Activated CD8-positive, alpha-beta T cell treated with anti-CD3 and anti-CD28 coated beads, Interleukin-2, amount 10 ng/mL, durations not matched to agents 7 days and 5 days (primary cell): Measurements from ENCODE around the gene PLPP4. TPM values are rescaled to one million over a fixed set of nuclear protein-coding genes. Genes with fewer than 3 reads are reported as not detected.

Experiments used
- ATAC-seq: fragments of 150-1000 bp; cut with Tn5 transposase; one replicate; pipeline ENCODE4 v1.10.0; 2021; ENCODE audit warnings: moderate library complexity
- CTCF ChIA-PET: fragments of 350-600 bp; sonication (Branson Sonifier 250); formaldehyde crosslinking; loops from one replicate; lab custom pipeline; 2021; ENCODE audit warnings: antibody characterized with exemption; lab: Charles Lee
- POLR2A ChIA-PET: fragments of 350-600 bp; sonication (Branson Sonifier 250); formaldehyde crosslinking; loops from one replicate; lab custom pipeline; 2021; ENCODE audit warnings: antibody characterized with exemption; lab: Charles Lee
- DNase-seq: peaks from one replicate; pipeline ENCODE4 v3.0.0-alpha.2; 2020
- H3K27ac Mint-ChIP-seq: one replicate; pipeline ENCODE4 v1.8.0; 2021; ENCODE audit warnings: mild to moderate bottlenecking, mixed read lengths
- H3K27me3 Mint-ChIP-seq: one replicate; pipeline ENCODE4 v1.8.0; 2021; ENCODE audit warnings: low read depth, mixed read lengths
- H3K36me3 Mint-ChIP-seq: one replicate; pipeline ENCODE4 v1.8.0; 2021; ENCODE audit warnings: low read depth, mixed read lengths
- H3K4me1 Mint-ChIP-seq: one replicate; pipeline ENCODE4 v1.8.0; 2021; ENCODE audit warnings: low read depth, mixed read lengths
- H3K4me3 Mint-ChIP-seq: one replicate; pipeline ENCODE4 v1.8.0; 2021; ENCODE audit warnings: mild to moderate bottlenecking, mixed read lengths
- H3K9me3 Mint-ChIP-seq: one replicate; pipeline ENCODE4 v1.8.0; 2022; ENCODE audit warnings: mixed read lengths; ENCODE audit not compliant: insufficient read depth
- total RNA-seq, 2 experiments: library from RNA; stranded (reverse); gene quantifications; one replicate each; pipeline ENCODE4 v1.2.3, GENCODE V29; 2021

PLPP4 gene
- total RNA-seq, 2 experiments from 2014 or later: not detected

GRCh38 chr10:120458432-120458831, 1.4 kb downstream of the PLPP4 start:
- ChIA-PET POLR2A (no interaction called here), CTCF (interaction anchor here (1.0 kb wide), 1 partner anchor 60 kb away, joined by 3 read pairs; no protein-coding TSS in a partner anchor)
- no peak for DNase-seq
- no peak for ATAC-seq
- Mint-ChIP-seq H3K4me1 (peaks cover 3% of the 10 kb centered on the region), H3K9me3 (no peaks in the 10 kb centered on the region), H3K36me3 (no peaks in the 10 kb centered on the region), H3K4me3 (no peak overlapping the region), H3K27ac (no peak overlapping the region), H3K27me3 (peaks cover 35% of the 10 kb centered on the region)

- Mint-ChIP-seq H3K27ac (no peak overlapping the region), H3K27me3 (peaks cover 33% of the 10 kb centered on the region), H3K36me3 (no peaks in the 10 kb centered on the region), H3K4me3 (no peak overlapping the region), H3K9me3 (no peaks in the 10 kb centered on the region), H3K4me1 (peaks cover 3% of the 10 kb centered on the region)
- POLR2A ChIA-PET: no interaction called here
- no peak for ATAC-seq
- DNase-seq: no peak
- CTCF ChIA-PET: interaction anchor here (0.6 kb wide), 1 partner anchor 152 kb away, joined by 3 read pairs; no protein-coding TSS in a partner anchor
Observed at GRCh38 chr10:120459185-120459584, 2.2 kb downstream of the PLPP4 start.

DNA sequence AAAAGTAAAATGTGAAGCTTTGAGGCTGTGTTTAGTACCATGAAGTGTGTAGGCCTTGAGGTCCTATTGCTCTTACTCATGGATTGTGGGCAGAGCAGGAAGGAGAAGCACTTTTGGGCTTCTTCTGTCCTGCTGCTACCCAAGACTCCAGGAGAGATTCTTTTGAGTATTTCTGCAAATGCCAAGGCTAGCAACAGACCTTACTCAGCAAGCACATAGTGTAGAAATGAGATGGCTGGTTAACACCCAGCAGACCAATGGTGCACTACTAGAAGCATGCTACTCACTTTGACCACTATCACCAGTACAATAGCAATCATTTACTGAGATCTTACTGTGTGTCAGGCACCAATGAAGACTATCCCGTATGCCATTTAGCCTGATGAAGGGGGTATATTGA, 3.2 kb downstream of the PLPP4 start:
- ATAC-seq (no peak), DNase-seq (no peak)
- H3K9me3 Mint-ChIP-seq: no peaks in the 10 kb centered on the region
- POLR2A ChIA-PET: no interaction called here
- H3K27me3 Mint-ChIP-seq: peaks cover 28% of the 10 kb centered on the region
- CTCF ChIA-PET: no interaction called here
- peaks cover 3% of the 10 kb centered on the region for H3K4me1 Mint-ChIP-seq
- no peaks in the 10 kb centered on the region for H3K36me3 Mint-ChIP-seq
- no peak overlapping the region for H3K4me3 Mint-ChIP-seq
- H3K27ac Mint-ChIP-seq: no peak overlapping the region

GRCh38 chr10:120460776-120461175, 3.7 kb downstream of the PLPP4 start:
- CTCF ChIA-PET: no interaction called here
- Mint-ChIP-seq H3K27ac (no peak overlapping the region), H3K9me3 (no peaks in the 10 kb centered on the region)

GRCh38 chr10:120462018-120462682, 5.1 kb downstream of the PLPP4 start:
- Mint-ChIP-seq H3K27ac (no peak overlapping the region), H3K9me3 (no peaks in the 10 kb centered on the region), H3K4me3 (no peak overlapping the region), H3K36me3 (no peaks in the 10 kb centered on the region), H3K4me1 (no peaks in the 10 kb centered on the region), H3K27me3 (peaks cover 16% of the 10 kb centered on the region)
- DNase-seq (no peak), ATAC-seq (no peak)
- POLR2A ChIA-PET: no interaction called here
- CTCF ChIA-PET: no interaction called here

More at GRCh38 chr10:120460776-120461175, 3.7 kb downstream of the PLPP4 start:
- peaks cover 3% of the 10 kb centered on the region for H3K4me1 Mint-ChIP-seq
- DNase-seq (no peak), ATAC-seq (no peak)
- H3K4me3 Mint-ChIP-seq: no peak overlapping the region
- POLR2A ChIA-PET: no interaction called here
- H3K36me3 Mint-ChIP-seq: no peaks in the 10 kb centered on the region
- peaks cover 25% of the 10 kb centered on the region for H3K27me3 Mint-ChIP-seq

- no peak overlapping the region for H3K27ac Mint-ChIP-seq
- no peak overlapping the region for H3K4me3 Mint-ChIP-seq
- ChIA-PET CTCF (no interaction called here), POLR2A (no interaction called here)
- no peaks in the 10 kb centered on the region for H3K9me3 Mint-ChIP-seq
- H3K4me1 Mint-ChIP-seq: no peaks in the 10 kb centered on the region
- DNase-seq (no peak), ATAC-seq (no peak)
- no peaks in the 10 kb centered on the region for H3K27me3 Mint-ChIP-seq
- H3K36me3 Mint-ChIP-seq: no peaks in the 10 kb centered on the region
Observed at GRCh38 chr10:120465138-120465537, 8.1 kb downstream of the PLPP4 start.

- H3K9me3 Mint-ChIP-seq: no peaks in the 10 kb centered on the region
Observed at GRCh38 chr10:120466006-120466405, 9.0 kb downstream of the PLPP4 start.

DNA sequence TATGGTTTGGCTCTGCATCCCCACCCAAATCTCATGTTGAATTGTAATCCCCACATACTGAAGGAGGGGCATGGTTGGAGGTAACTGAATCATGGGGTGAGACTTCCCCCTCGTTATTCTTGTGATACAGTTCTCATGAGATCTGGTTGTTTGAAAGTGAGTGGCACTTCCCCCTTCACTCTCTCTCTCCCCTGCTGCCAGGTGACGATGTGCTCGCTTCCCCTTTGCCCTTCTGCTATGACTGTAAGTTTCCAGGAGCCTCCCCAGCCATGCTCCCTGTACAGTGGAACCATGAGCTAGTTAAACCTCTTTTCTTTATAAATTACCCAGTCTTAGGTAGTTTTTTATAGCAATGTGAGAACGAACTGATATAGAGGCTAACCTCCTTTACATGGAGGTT, 16.6 kb downstream of the PLPP4 start:
- ChIA-PET POLR2A (no interaction called here), CTCF (no interaction called here)
- ATAC-seq (no peak), DNase-seq (no peak)
- Mint-ChIP-seq H3K9me3 (no peaks in the 10 kb centered on the region), H3K4me1 (no peaks in the 10 kb centered on the region), H3K27ac (no peak overlapping the region), H3K27me3 (peaks cover 6% of the 10 kb centered on the region), H3K4me3 (no peak overlapping the region), H3K36me3 (no peaks in the 10 kb centered on the region)

More at GRCh38 chr10:120466006-120466405, 9.0 kb downstream of the PLPP4 start:
- POLR2A ChIA-PET: no interaction called here
- Mint-ChIP-seq H3K4me3 (no peak overlapping the region), H3K27me3 (no peaks in the 10 kb centered on the region), H3K36me3 (no peaks in the 10 kb centered on the region), H3K4me1 (no peaks in the 10 kb centered on the region), H3K27ac (no peak overlapping the region)
- ATAC-seq (no peak), DNase-seq (no peak)
- CTCF ChIA-PET: no interaction called here

DNA sequence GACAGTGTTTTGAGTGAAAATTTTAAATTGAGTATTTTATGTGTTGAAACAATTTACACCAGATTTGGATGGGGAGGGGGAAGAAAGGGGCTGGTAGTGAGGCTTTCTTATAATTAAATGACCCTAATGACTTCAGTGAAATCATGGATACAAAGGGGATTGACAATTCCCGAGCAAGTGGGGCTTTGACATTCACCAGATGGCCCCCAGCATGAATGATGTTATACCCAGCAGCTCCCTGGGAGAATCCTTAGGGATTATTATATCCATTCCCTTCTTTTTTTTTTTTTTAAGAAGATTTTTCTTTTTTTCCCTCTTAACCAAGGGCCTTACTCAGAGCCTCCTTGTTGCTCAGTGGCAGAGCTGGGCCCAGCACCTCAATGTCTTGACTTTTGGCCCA, 17.9 kb downstream of the PLPP4 start:
- POLR2A ChIA-PET: no interaction called here
- Mint-ChIP-seq H3K4me1 (no peaks in the 10 kb centered on the region), H3K27me3 (peaks cover 6% of the 10 kb centered on the region), H3K4me3 (no peak overlapping the region), H3K27ac (no peak overlapping the region), H3K9me3 (no peaks in the 10 kb centered on the region), H3K36me3 (no peaks in the 10 kb centered on the region)
- CTCF ChIA-PET: no interaction called here
- ATAC-seq (no peak), DNase-seq (no peak)

- DNase-seq (peak; percentile 3), ATAC-seq (no peak)
- Mint-ChIP-seq H3K4me3 (no peak overlapping the region), H3K9me3 (no peaks in the 10 kb centered on the region), H3K36me3 (no peaks in the 10 kb centered on the region), H3K4me1 (no peaks in the 10 kb centered on the region), H3K27me3 (peaks cover 6% of the 10 kb centered on the region), H3K27ac (no peak overlapping the region)
- CTCF ChIA-PET: no interaction called here
- POLR2A ChIA-PET: no interaction called here
Observed at GRCh38 chr10:120475844-120476791, 19.1 kb downstream of the PLPP4 start.

DNA sequence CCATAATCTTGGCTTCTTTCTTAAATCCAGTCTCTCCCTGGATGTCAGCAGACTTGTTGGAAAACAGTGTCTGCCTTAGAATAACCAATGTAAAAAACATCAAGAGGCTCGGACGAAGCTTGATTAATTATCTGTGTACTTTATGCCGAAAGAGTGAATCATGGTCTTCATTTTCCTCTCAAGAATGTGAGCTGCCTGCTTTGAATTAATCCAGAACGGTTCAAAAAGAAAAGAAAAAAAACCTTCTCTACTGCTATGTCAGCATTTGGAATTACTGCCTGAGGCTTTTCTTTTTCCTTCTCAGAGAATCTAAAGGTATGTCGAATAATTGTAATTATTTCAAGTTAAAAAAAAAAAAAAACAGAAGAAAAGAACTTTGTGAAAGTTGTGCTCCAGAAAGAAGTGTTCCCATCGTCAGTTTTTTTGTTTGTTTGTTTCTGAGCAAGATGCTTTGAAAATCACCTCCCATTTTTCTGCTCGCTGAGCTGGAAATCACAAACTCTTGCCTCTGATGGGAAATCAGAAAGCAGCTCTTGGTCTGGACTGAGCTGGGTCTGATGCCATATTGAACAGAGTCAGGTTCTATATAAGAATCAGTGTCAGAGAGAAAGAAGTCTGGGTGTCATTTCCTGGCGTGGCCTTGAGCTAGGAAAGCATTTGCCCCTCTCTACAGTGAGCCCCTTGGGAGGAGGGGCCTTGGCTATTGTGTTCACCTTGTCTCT, 20.2 kb downstream of the PLPP4 start:
- Mint-ChIP-seq H3K4me3 (no peak overlapping the region), H3K27me3 (peaks cover 6% of the 10 kb centered on the region), H3K36me3 (no peaks in the 10 kb centered on the region), H3K4me1 (no peaks in the 10 kb centered on the region), H3K27ac (no peak overlapping the region), H3K9me3 (no peaks in the 10 kb centered on the region)
- ChIA-PET CTCF (no interaction called here), POLR2A (no interaction called here)
- ATAC-seq (no peak), DNase-seq (peak; percentile 9)
